ENCODE measurements around the gene SYCP1.

DNA sequence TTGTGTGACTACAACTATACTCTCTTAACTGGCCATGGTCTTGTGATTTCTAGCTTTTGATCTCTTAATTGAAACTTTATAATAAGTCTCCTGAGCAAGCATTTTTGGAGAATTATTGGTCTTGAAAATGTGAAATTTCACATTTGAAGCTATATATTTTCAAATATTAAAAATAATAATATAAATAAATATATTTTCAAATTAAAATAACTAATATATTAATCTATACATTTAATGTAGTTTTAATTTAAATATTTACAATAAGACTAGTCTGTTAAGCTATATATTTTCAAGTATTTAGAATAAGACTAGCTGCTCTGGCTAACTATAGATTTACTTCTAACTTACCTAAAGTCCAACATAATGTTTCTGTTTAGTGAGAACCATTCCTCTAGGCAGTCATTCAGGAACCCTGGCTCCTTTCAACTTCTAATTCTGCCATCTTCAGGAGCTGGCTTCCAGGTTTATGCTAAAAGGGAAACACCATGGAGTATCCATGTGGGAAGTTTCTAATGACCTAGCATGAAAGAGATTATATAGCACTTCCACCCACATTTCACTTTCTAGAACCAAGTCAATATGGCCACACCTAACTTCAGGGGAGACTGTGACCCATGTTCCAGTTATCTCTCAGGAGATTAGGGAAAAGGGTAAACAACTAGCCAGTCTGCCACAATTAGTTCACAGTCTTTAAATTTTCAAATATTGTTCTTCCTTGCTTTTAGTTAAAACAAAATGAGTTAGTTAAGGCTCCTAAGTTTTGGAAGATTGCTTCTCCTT is 143.0 kb downstream of the SYCP1 start:
- TF ChIP-seq, protein P1, sequence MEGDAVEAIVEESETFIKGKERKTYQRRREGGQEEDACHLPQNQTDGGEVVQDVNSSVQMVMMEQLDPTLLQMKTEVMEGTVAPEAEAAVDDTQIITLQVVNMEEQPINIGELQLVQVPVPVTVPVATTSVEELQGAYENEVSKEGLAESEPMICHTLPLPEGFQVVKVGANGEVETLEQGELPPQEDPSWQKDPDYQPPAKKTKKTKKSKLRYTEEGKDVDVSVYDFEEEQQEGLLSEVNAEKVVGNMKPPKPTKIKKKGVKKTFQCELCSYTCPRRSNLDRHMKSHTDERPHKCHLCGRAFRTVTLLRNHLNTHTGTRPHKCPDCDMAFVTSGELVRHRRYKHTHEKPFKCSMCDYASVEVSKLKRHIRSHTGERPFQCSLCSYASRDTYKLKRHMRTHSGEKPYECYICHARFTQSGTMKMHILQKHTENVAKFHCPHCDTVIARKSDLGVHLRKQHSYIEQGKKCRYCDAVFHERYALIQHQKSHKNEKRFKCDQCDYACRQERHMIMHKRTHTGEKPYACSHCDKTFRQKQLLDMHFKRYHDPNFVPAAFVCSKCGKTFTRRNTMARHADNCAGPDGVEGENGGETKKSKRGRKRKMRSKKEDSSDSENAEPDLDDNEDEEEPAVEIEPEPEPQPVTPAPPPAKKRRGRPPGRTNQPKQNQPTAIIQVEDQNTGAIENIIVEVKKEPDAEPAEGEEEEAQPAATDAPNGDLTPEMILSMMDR (IDR thresholded peaks at IDR 0.05) = no peak
- no peak for TF ChIP-seq EZH2 (IDR thresholded peaks at IDR 0.05; ENCODE audit: borderline replicate concordance, insufficient read depth, low read depth, low read length, poor library complexity, severe bottlenecking)

All from B cell (primary cell).